ENCODE data around the gene MT2A. TPM values are rescaled to one million over a fixed set of nuclear protein-coding genes. Genes with fewer than 3 reads are reported as not detected.

Gene MT2A
- total and polyA plus RNA-seq, 7 experiments from 2014 or later, result 15.0 to 435 (median 40.7) TPM

- H3K9me3 ChIP-seq (ENCODE audit: control insufficient read depth in 2 of 3, low read length in 3 of 3), result no peaks in the 10 kb centered on the region
- peaks cover 21 to 28% of the 10 kb centered on the region in 2 donors for H3K4me1 ChIP-seq (ENCODE audit: control insufficient read depth in 2 of 2, insufficient read depth in 2 of 2, low read length in 2 of 2)
- H3K27ac ChIP-seq (ENCODE audit: low read depth, low read length), result no peak overlapping the region
- ChIA-PET CTCF (interaction anchor here (0.8 to 1.9 kb wide), 5 partner anchors 15 to 97 kb away, joined by 3 to 14 read pairs (median 4); no protein-coding TSS in a partner anchor), POLR2A (interaction anchor here (0.7 to 4.8 kb wide), 6 partner anchors 8 to 103 kb away, joined by 3 to 23 read pairs (median 8); partner anchors contain the start of gene MT1X)
- Mint-ChIP-seq H3K4me1 (peaks cover 27 to 39% (median 35%) of the 10 kb centered on the region in 7 donors), H3K4me3 (no peak overlapping the region), H3K27me3 (peaks cover 0 to 7% (median 2%) of the 10 kb centered on the region in 5 donors), H3K9me3 (no peaks in the 10 kb centered on the region), H3K27ac (peak overlapping the region in 5 of 9 donors; percentile 12 to 96 (median 85)), H3K36me3 (peaks cover 0 to 3% (median 0%) of the 10 kb centered on the region in 5 donors)
- no peaks in the 10 kb centered on the region for H3K36me3 ChIP-seq (ENCODE audit: control insufficient read depth in 2 of 3, insufficient read depth in 3 of 3, low read length in 3 of 3)
- intact Hi-C loops (cut with micrococcal nuclease), result loop anchor here (5.0 kb wide), 3 partner anchors 178 to 582 kb away; partner anchors contain the start of genes AMFR (in 1 of the 2), HERPUD1 (in 1 of the 2), PSME3IP1 (in 1 of the 2) and RSPRY1 (in 1 of the 2)
- ATAC-seq, result no peak
- H3K27me3 ChIP-seq (ENCODE audit: control insufficient read depth in 2 of 2, insufficient read depth in 2 of 2, low read length in 2 of 2), result no peaks in the 10 kb centered on the region
- DNase-seq, result no peak
- no peak overlapping the region for H3K4me3 ChIP-seq (ENCODE audit: low read length)
Observed at GRCh38 chr16:56605475-56605874, 2.9 kb upstream of the MT2A start.

GRCh38 chr16:56606071-56606475 is 2.3 kb upstream of the MT2A start:
- no peaks in the 10 kb centered on the region for H3K9me3 ChIP-seq (ENCODE audit: control insufficient read depth in 2 of 3, low read length in 3 of 3)
- no peak for DNase-seq
- peaks cover 27 to 34% of the 10 kb centered on the region in 2 donors for H3K4me1 ChIP-seq (ENCODE audit: control insufficient read depth in 2 of 2, insufficient read depth in 2 of 2, low read length in 2 of 2)
- Mint-ChIP-seq H3K4me1 (peaks cover 32 to 45% (median 40%) of the 10 kb centered on the region in 7 donors), H3K36me3 (peaks cover 0 to 3% (median 0%) of the 10 kb centered on the region in 5 donors), H3K27me3 (peaks cover 0 to 3% (median 0%) of the 10 kb centered on the region in 5 donors), H3K27ac (peak overlapping the region; percentile 28 to 97 (median 85)), H3K4me3 (no peak overlapping the region), H3K9me3 (no peaks in the 10 kb centered on the region)
- no peaks in the 10 kb centered on the region for H3K27me3 ChIP-seq (ENCODE audit: control insufficient read depth in 2 of 2, insufficient read depth in 2 of 2, low read length in 2 of 2)
- no peak for ATAC-seq
- H3K27ac ChIP-seq (ENCODE audit: low read depth, low read length), result no peak overlapping the region
- ChIA-PET CTCF (interaction anchor here (1.6 to 1.9 kb wide), 2 partner anchors 29 to 96 kb away, joined by 4 to 14 read pairs; no protein-coding TSS in a partner anchor), POLR2A (interaction anchor here (0.7 to 4.8 kb wide), 6 partner anchors 9 to 102 kb away, joined by 3 to 23 read pairs (median 8); partner anchors contain the start of gene MT1X)
- no peaks in the 10 kb centered on the region for H3K36me3 ChIP-seq (ENCODE audit: control insufficient read depth in 2 of 3, insufficient read depth in 3 of 3, low read length in 3 of 3)
- intact Hi-C loops (cut with micrococcal nuclease), result loop anchor here (2.0 to 5.0 kb wide), 4 partner anchors 19 to 581 kb away; partner anchors contain the start of genes AMFR (in 1 of the 2), HERPUD1 (in 1 of the 2), PSME3IP1 (in 1 of the 2) and RSPRY1 (in 1 of the 2)
- H3K4me3 ChIP-seq (ENCODE audit: low read length), result no peak overlapping the region

- H3K36me3 Mint-ChIP-seq, result peaks cover 0 to 5% (median 0%) of the 10 kb centered on the region in 5 donors
- no peaks in the 10 kb centered on the region for H3K27me3 ChIP-seq (ENCODE audit: control insufficient read depth in 2 of 2, insufficient read depth in 2 of 2, low read length in 2 of 2)
- no peaks in the 10 kb centered on the region for H3K27me3 Mint-ChIP-seq
- peak overlapping the region; percentile 30 to 95 (median 84) for H3K4me3 Mint-ChIP-seq
- ATAC-seq (no peak), DNase-seq (no peak)
- H3K4me1 ChIP-seq (ENCODE audit: control insufficient read depth in 2 of 2, insufficient read depth in 2 of 2, low read length in 2 of 2), result peaks cover 29 to 34% of the 10 kb centered on the region in 2 donors
- CTCF ChIA-PET, result interaction anchor here (1.1 kb wide), 1 partner anchor 94 kb away, joined by 3 read pairs; no protein-coding TSS in a partner anchor
- no peaks in the 10 kb centered on the region for H3K9me3 Mint-ChIP-seq
- peak overlapping the region; percentile 28 to 97 (median 88) for H3K27ac Mint-ChIP-seq
- POLR2A ChIA-PET, result interaction anchor here (0.7 to 4.8 kb wide), 8 partner anchors 11 to 101 kb away, joined by 3 to 23 read pairs (median 10); partner anchors contain the start of gene MT1X
- H3K4me3 ChIP-seq (ENCODE audit: low read length), result no peak overlapping the region
- H3K27ac ChIP-seq (ENCODE audit: low read depth, low read length), result peak overlapping the region; percentile 94
- H3K4me1 Mint-ChIP-seq, result peaks cover 35 to 49% (median 45%) of the 10 kb centered on the region in 7 donors
- no peaks in the 10 kb centered on the region for H3K36me3 ChIP-seq (ENCODE audit: control insufficient read depth in 2 of 3, insufficient read depth in 3 of 3, low read length in 3 of 3)
- intact Hi-C loops (cut with micrococcal nuclease), result loop anchor here (2.0 to 5.0 kb wide), 4 partner anchors 20 to 581 kb away; partner anchors contain the start of genes AMFR (in 1 of the 2), HERPUD1 (in 1 of the 2), PSME3IP1 (in 1 of the 2) and RSPRY1 (in 1 of the 2)
- H3K9me3 ChIP-seq (ENCODE audit: control insufficient read depth in 2 of 3, low read length in 3 of 3), result no peaks in the 10 kb centered on the region
Observed at GRCh38 chr16:56606476-56607108, 1.8 kb upstream of the MT2A start.

GRCh38 chr16:56607109-56607618 is 1.2 kb upstream of the MT2A start:
- H3K27ac Mint-ChIP-seq, result peak overlapping the region; percentile 28 to 97 (median 88)
- no peak overlapping the region for H3K4me3 ChIP-seq (ENCODE audit: low read length)
- ChIA-PET CTCF (interaction anchor here (1.1 kb wide), 1 partner anchor 94 kb away, joined by 3 read pairs; no protein-coding TSS in a partner anchor), POLR2A (interaction anchor here (1.0 to 4.8 kb wide), 7 partner anchors 10 to 101 kb away, joined by 5 to 23 read pairs (median 10); partner anchors contain the start of gene MT1X)
- H3K4me1 ChIP-seq (ENCODE audit: control insufficient read depth in 2 of 2, insufficient read depth in 2 of 2, low read length in 2 of 2), result peaks cover 29 to 34% of the 10 kb centered on the region in 2 donors
- ATAC-seq (no peak), DNase-seq (peak in 7 of 9 donors; percentile 24 to 47 (median 34))
- no peaks in the 10 kb centered on the region for H3K27me3 Mint-ChIP-seq
- H3K36me3 ChIP-seq (ENCODE audit: control insufficient read depth in 2 of 3, insufficient read depth in 3 of 3, low read length in 3 of 3), result no peaks in the 10 kb centered on the region
- H3K36me3 Mint-ChIP-seq, result peaks cover 0 to 5% (median 0%) of the 10 kb centered on the region in 5 donors
- H3K4me1 Mint-ChIP-seq, result peaks cover 35 to 49% (median 46%) of the 10 kb centered on the region in 7 donors
- H3K4me3 Mint-ChIP-seq, result peak overlapping the region; percentile 30 to 95 (median 84)
- H3K9me3 Mint-ChIP-seq, result no peaks in the 10 kb centered on the region
- H3K9me3 ChIP-seq (ENCODE audit: control insufficient read depth in 2 of 3, low read length in 3 of 3), result no peaks in the 10 kb centered on the region
- intact Hi-C loops (cut with micrococcal nuclease), result loop anchor here (2.0 to 5.0 kb wide), 4 partner anchors 20 to 580 kb away; partner anchors contain the start of genes AMFR (in 1 of the 2), HERPUD1 (in 1 of the 2), PSME3IP1 (in 1 of the 2) and RSPRY1 (in 1 of the 2)
- peak overlapping the region; percentile 94 for H3K27ac ChIP-seq (ENCODE audit: low read depth, low read length)
- H3K27me3 ChIP-seq (ENCODE audit: control insufficient read depth in 2 of 2, insufficient read depth in 2 of 2, low read length in 2 of 2), result no peaks in the 10 kb centered on the region

GRCh38 chr16:56607675-56608042 is 725 bp upstream of the MT2A start:
- H3K4me1 Mint-ChIP-seq, result peaks cover 35 to 50% (median 47%) of the 10 kb centered on the region in 7 donors
- H3K4me1 ChIP-seq (ENCODE audit: control insufficient read depth in 2 of 2, insufficient read depth in 2 of 2, low read length in 2 of 2), result peaks cover 29 to 34% of the 10 kb centered on the region in 2 donors
- peaks cover 0 to 5% (median 0%) of the 10 kb centered on the region in 5 donors for H3K36me3 Mint-ChIP-seq
- peak overlapping the region; percentile 97 for H3K4me3 ChIP-seq (ENCODE audit: low read length)
- peak overlapping the region; percentile 75 to 100 (median 86) for H3K4me3 Mint-ChIP-seq
- no peaks in the 10 kb centered on the region for H3K27me3 Mint-ChIP-seq
- no peak for DNase-seq
- no peaks in the 10 kb centered on the region for H3K36me3 ChIP-seq (ENCODE audit: control insufficient read depth in 2 of 3, insufficient read depth in 3 of 3, low read length in 3 of 3)
- H3K27me3 ChIP-seq (ENCODE audit: control insufficient read depth in 2 of 2, insufficient read depth in 2 of 2, low read length in 2 of 2), result no peaks in the 10 kb centered on the region
- CTCF ChIA-PET, result interaction anchor here (1.1 kb wide), 1 partner anchor 93 kb away, joined by 3 read pairs; no protein-coding TSS in a partner anchor
- H3K27ac ChIP-seq (ENCODE audit: low read depth, low read length), result peak overlapping the region; percentile 94
- no peak for ATAC-seq
- POLR2A ChIA-PET, result interaction anchor here (1.7 to 4.8 kb wide), 6 partner anchors 31 to 100 kb away, joined by 5 to 23 read pairs (median 10); partner anchors contain the start of gene MT1X
- intact Hi-C loops (cut with micrococcal nuclease), result loop anchor here (1.0 to 5.0 kb wide), 18 partner anchors 10 to 1521 kb away; partner anchors contain the start of genes MT1E (in 2 of the 2), MT1X (in 2 of the 2), AMFR (in 1 of the 2) and CFAP20 (in 1 of the 2)
- H3K27ac Mint-ChIP-seq, result peak overlapping the region; percentile 28 to 97 (median 88)
- no peaks in the 10 kb centered on the region for H3K9me3 Mint-ChIP-seq
- H3K9me3 ChIP-seq (ENCODE audit: control insufficient read depth in 2 of 3, low read length in 3 of 3), result no peaks in the 10 kb centered on the region

Measured in naive thymus-derived CD4-positive, alpha-beta T cell (primary cell).